Common myeloid progenitor, CD34-positive (primary cell): Measurements from ENCODE around the gene MRPL28.

Experiments used
- CTCF ChIA-PET: fragments of 350-600 bp; sonication (Branson Sonifier 250); formaldehyde crosslinking; loops from one replicate; lab custom pipeline; 2021; ENCODE audit warnings: antibody characterized with exemption; lab: Charles Lee
- POLR2A ChIA-PET: fragments of 350-600 bp; sonication (Branson Sonifier 250); formaldehyde crosslinking; loops from one replicate; lab custom pipeline; 2021; ENCODE audit warnings: antibody characterized with exemption; lab: Charles Lee
- DNase-seq, 3 donors: peaks; one replicate each; pipeline versions ENCODE4 v3.0.0 to v3.0.0-alpha.2; 2013
- H3K27ac ChIP-seq, 2 experiments: 1 replicate in 1 of 2; 2 replicates in 1 of 2; pipeline ENCODE4 v1.7.0; 2013; ENCODE audit warnings: inconsistent platforms in 2 of 2, low read length in 2 of 2, mild to moderate bottlenecking in 2 of 2, low read depth in 1 of 2, moderate library complexity in 1 of 2; ENCODE audit not compliant: severe bottlenecking in 2 of 2, insufficient read depth in 1 of 2, poor library complexity in 1 of 2
- H3K27me3 ChIP-seq, 5 experiments: replicated peaks in 2 of 5; 1 replicate in 3 of 5; 2 replicates in 2 of 5; pipeline versions ENCODE4 v1.6.1 to v1.7.0; 2013; ENCODE audit warnings: low read length in 4 of 5, mild to moderate bottlenecking in 2 of 5, moderate library complexity in 2 of 5, inconsistent platforms in 1 of 5; ENCODE audit not compliant: insufficient read depth in 5 of 5, control insufficient read depth in 4 of 5
- H3K36me3 ChIP-seq, 4 experiments: 1 replicate in 2 of 4; 2 replicates in 2 of 4; pipeline versions ENCODE4 v1.6.1 to v1.7.0; 2013; ENCODE audit warnings: low read length in 3 of 4, control low read depth in 1 of 4, mild to moderate bottlenecking in 1 of 4; ENCODE audit not compliant: control insufficient read depth in 4 of 4, insufficient read depth in 4 of 4
- H3K4me1 ChIP-seq, 4 experiments: 1 replicate in 3 of 4; 2 replicates in 1 of 4; pipeline versions ENCODE4 v1.6.1 to v1.7.1; 2013; ENCODE audit warnings: low read length in 3 of 4, mild to moderate bottlenecking in 3 of 4, control low read depth in 1 of 4, inconsistent platforms in 1 of 4, moderate library complexity in 1 of 4; ENCODE audit not compliant: control insufficient read depth in 4 of 4, insufficient read depth in 4 of 4; ENCODE audit errors: control extremely low read depth in 1 of 4
- H3K4me3 ChIP-seq, 7 experiments: 1 replicate in 4 of 7; 2 replicates in 3 of 7; pipeline versions ENCODE4 v1.5.1 to v1.7.0; 2013; ENCODE audit warnings: mild to moderate bottlenecking in 7 of 7, low read length in 6 of 7, moderate library complexity in 6 of 7, inconsistent platforms in 2 of 7, low read depth in 2 of 7, control low read depth in 1 of 7; ENCODE audit not compliant: insufficient read depth in 4 of 7, control insufficient read depth in 1 of 7; ENCODE audit errors: extremely low read depth in 1 of 7
- H3K9me3 ChIP-seq, 5 experiments: 1 replicate in 4 of 5; 2 replicates in 1 of 5; pipeline versions ENCODE4 v1.6.1 to v1.7.1; 2013; ENCODE audit warnings: low read length in 4 of 5, mild to moderate bottlenecking in 2 of 5, inconsistent platforms in 1 of 5, low read depth in 1 of 5, moderate library complexity in 1 of 5; ENCODE audit not compliant: control insufficient read depth in 4 of 5, insufficient read depth in 2 of 5; ENCODE audit errors: control extremely low read depth in 1 of 5
- WGBS: methylation state at CpG from one replicate; pipeline ENCODE4 v1.1.5; 2013; ENCODE audit not compliant: insufficient coverage; 5-methylcytosine and 5-hydroxymethylcytosine counted together

MRPL28 gene

GRCh38 chr16:368388-369158, 1.8 kb downstream of the MRPL28 start:
- H3K36me3 ChIP-seq = peaks cover 0 to 57% (median 40%) of the 10 kb centered on the region in 4 experiments
- WGBS = 97% methylated on average over 24 of the region's 29 CpGs
- H3K9me3 ChIP-seq = no peaks in the 10 kb centered on the region
- H3K27ac ChIP-seq = no peak overlapping the region
- peaks cover 0 to 4% (median 0%) of the 10 kb centered on the region in 5 experiments for H3K27me3 ChIP-seq
- CTCF ChIA-PET = no interaction called here
- H3K4me1 ChIP-seq = peaks cover 0 to 17% (median 16%) of the 10 kb centered on the region in 4 experiments
- DNase-seq = no peak
- no peak overlapping the region for H3K4me3 ChIP-seq
- POLR2A ChIA-PET = no interaction called here

GRCh38 chr16:367333-367903, 2.9 kb downstream of the MRPL28 start:
- CTCF ChIA-PET = interaction anchor here (1.3 to 1.8 kb wide), 3 partner anchors 14 to 261 kb away, joined by 3 to 5 read pairs (median 4); partner anchors contain the start of gene PGAP6
- WGBS = 98% methylated on average over 13 of the region's 18 CpGs

GRCh38 chr16:366476-366875, 3.9 kb downstream of the MRPL28 start:
- POLR2A ChIA-PET = no interaction called here
- peaks cover 0 to 37% (median 28%) of the 10 kb centered on the region in 4 experiments for H3K36me3 ChIP-seq
- H3K9me3 ChIP-seq = no peaks in the 10 kb centered on the region

More at GRCh38 chr16:367333-367903, 2.9 kb downstream of the MRPL28 start:
- peaks cover 0 to 17% (median 16%) of the 10 kb centered on the region in 4 experiments for H3K4me1 ChIP-seq
- DNase-seq = no peak
- no peaks in the 10 kb centered on the region for H3K9me3 ChIP-seq
- H3K27me3 ChIP-seq = peaks cover 0 to 9% (median 0%) of the 10 kb centered on the region in 5 experiments
- H3K36me3 ChIP-seq = peaks cover 0 to 46% (median 34%) of the 10 kb centered on the region in 4 experiments
- H3K4me3 ChIP-seq = no peak overlapping the region
- POLR2A ChIA-PET = no interaction called here
- no peak overlapping the region for H3K27ac ChIP-seq

GRCh38 chr16:364595-365491, 5.5 kb downstream of the MRPL28 start:
- Histone ChIP-seq H3K4me3 (no peak overlapping the region), H3K4me1 (peaks cover 0 to 8% (median 5%) of the 10 kb centered on the region in 4 experiments), H3K27ac (no peak overlapping the region), H3K27me3 (peaks cover 0 to 9% (median 0%) of the 10 kb centered on the region in 5 experiments), H3K9me3 (no peaks in the 10 kb centered on the region), H3K36me3 (peaks cover 0 to 34% (median 27%) of the 10 kb centered on the region in 4 experiments)
- 71% methylated on average over 18 of the region's 19 CpGs for WGBS
- ChIA-PET CTCF (interaction anchor here (0.6 to 1.9 kb wide), 6 partner anchors 8 to 300 kb away, joined by 3 to 5 read pairs (median 4); no protein-coding TSS in a partner anchor), POLR2A (no interaction called here)
- DNase-seq = no peak

More at GRCh38 chr16:366476-366875, 3.9 kb downstream of the MRPL28 start:
- no peak overlapping the region for H3K4me3 ChIP-seq
- WGBS = 91% methylated on average over 9 of the region's 10 CpGs
- peaks cover 0 to 18% (median 16%) of the 10 kb centered on the region in 4 experiments for H3K4me1 ChIP-seq
- H3K27me3 ChIP-seq = peaks cover 0 to 9% (median 0%) of the 10 kb centered on the region in 5 experiments
- DNase-seq = no peak
- CTCF ChIA-PET = interaction anchor here (1.3 to 1.8 kb wide), 4 partner anchors 10 to 260 kb away, joined by 3 to 5 read pairs (median 4); partner anchors contain the start of gene PGAP6
- no peak overlapping the region for H3K27ac ChIP-seq

- ChIA-PET CTCF (interaction anchor here (0.6 to 2.8 kb wide), 5 partner anchors 9 to 257 kb away, joined by 3 to 12 read pairs (median 5); partner anchors contain the start of gene DECR2), POLR2A (no interaction called here)
- H3K4me1 ChIP-seq = peaks cover 0 to 3% (median 0%) of the 10 kb centered on the region in 4 experiments
- H3K9me3 ChIP-seq = no peaks in the 10 kb centered on the region
- peaks cover 0 to 9% (median 0%) of the 10 kb centered on the region in 5 experiments for H3K27me3 ChIP-seq
- peaks cover 0 to 28% (median 23%) of the 10 kb centered on the region in 4 experiments for H3K36me3 ChIP-seq
- H3K4me3 ChIP-seq = no peak overlapping the region
- 61% methylated on average over 10 of the region's 24 CpGs for WGBS
- no peak overlapping the region for H3K27ac ChIP-seq
- DNase-seq = no peak
These were observed 6.4 kb downstream of the MRPL28 start for GRCh38 chr16:363766-364490.
